Fibroblast of skin of left biceps (primary cell): ENCODE data around the gene SHISA2.
"Not testable (repeated sequence)": the region's sequence is repeated elsewhere in the genome, so short reads cannot be mapped to it uniquely, and the experiment has no call there.

ENCODE experiments used
- DNase-seq, 2 experiments: peaks; one replicate each; pipeline ENCODE4 v3.0.0-alpha.2; 2013; ENCODE audit warnings: low read depth in 2 of 2

The SHISA2 gene

GRCh38 chr13:26051657-26052311 is at the start of gene SHISA2:
TSS of gene SHISA2 (minus strand) at chr13:26052016. CDS start at chr13:26050975, 1,041 bp downstream.
- DNase-seq, result no peak

DNA sequence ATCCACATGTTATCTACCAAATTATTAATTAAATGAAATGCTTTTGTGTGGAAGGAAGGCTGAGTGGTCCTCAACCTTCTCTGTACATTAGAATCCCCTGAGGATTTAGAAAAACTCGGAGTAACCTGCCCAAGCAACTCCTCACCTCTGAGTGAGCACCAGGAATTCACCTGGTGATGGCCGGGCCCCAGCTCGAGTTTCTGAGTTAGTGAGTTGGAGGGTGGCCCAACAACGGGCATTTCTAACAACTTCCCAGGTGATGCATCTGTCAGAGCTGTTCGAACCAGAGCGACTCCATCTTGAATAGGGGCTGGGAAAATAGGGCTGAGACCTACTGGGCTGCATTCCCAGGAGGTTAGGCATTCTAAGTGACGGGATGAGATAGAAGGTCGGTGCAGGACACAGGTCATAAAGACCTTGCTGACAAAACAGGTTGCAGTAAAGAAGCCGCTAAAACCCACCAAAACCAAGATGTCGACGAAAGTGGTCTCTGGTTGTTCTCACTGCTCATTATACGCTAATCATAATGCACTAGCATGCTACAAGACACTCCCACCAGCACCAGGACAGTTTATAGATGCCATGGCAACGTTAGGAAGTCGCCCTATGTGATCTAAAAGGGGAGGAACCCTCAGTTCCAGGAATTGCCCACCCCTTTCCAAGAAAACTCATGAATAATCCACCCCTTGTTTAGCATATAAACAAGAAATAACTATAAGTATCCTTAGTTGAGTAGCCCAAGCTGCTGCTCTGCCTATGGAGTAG is 44.2 kb upstream of the SHISA2 start:
- no peak for DNase-seq

DNA sequence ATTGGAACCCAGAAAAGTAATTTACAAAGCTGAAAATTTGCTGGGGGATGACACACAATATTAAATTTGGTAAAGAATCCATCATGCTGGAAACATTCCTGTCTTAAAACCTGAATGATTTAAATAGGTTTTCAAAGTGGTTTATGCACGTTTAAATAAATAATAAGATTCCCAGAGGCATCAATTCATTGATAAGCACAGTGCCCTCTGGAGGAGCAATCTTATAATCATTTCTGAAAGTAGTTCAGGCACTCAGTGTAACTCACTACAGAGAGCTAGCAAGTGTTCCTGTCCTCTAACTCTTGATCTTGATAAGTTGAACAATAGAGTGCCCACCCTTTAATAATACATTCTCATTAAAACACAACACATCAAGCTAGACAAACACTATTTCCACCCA is 43.5 kb upstream of the SHISA2 start:
- DNase-seq, result no peak

DNA sequence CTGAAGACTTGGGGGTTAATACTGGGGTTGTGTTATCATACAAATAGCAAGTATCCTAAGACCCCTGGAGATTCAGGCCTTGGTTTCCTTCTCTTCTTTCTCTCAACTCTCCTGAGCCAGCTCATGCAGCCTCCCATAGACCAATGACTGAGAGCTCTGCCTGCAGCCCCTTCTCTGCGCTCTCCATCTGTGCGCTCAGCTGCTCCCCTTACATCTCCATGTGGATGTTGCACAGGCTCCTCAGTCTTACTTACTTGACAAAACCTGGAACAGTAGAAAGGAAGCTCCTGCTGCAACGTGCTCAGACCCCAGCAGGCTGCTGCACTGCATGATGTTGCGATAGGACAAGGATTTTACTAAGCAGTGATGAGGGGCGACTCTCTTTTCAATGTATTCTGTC is 25.0 kb upstream of the SHISA2 start:
- not testable (repeated sequence) for DNase-seq

DNA sequence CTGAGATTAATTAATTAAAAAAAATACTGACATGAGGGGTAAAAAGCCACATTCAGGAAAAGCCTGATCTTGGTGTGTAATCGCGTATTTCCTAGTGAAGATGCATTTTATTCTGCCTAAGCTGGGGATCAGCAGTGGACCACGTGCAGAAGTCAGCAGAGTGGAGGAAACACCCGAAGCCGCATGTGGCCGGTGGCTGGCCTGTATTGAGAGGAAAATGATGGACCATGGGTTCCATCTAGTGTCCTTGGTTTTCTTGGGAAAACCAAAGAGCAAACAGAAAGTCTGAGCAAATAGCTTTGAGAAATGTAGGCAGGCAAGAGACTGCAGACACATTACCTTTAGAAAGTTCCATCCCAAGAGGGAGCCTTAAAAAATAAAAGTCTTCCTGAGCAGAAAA is 23.7 kb upstream of the SHISA2 start:
- no peak for DNase-seq

- no peak for DNase-seq
Observed at GRCh38 chr13:26074706-26075105, 22.9 kb upstream of the SHISA2 start.

DNA sequence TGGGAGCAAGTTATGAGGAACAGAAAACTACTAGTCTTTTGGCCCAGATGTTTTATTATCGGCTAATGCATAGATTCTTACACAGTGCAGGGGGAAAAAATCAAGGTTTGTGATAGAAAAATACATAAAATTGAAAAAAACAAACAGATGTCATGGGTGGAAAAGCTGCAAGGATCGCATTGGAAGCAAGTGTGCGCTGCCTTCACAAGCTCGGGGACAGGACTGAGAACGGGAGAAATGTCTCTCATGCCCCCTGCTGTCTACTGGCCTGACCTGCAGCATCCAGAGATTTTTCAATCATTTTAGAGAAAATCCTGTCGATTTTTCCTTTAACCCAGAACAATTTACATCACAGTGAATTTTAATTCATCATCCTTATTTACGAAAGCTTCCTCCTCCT is 20.5 kb upstream of the SHISA2 start:
- not testable (repeated sequence) for DNase-seq

GRCh38 chr13:26071691-26072090 is 19.9 kb upstream of the SHISA2 start:
- DNase-seq, result no peak

DNA sequence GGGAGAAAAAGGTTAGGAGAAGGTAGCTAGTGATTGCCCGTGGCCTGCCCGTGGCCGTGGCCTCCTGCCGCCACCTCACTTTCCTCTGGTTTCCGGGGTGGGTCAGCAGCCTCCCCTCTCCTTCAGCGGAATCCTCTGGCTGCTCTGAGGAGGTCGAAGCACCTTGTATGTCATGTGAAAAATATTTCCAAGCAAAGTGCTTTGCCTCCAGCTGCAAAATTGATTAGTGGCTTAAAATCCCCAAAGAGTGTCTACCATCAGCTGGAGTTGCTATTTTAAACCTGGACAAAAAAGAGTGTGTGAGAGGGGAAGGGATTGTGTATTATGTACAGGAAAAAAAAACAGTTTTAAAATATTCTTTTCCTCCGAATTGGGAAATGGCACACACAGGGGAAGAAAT is 17.8 kb upstream of the SHISA2 start:
- DNase-seq, result not testable (repeated sequence)

GRCh38 chr13:26068372-26068771 is 16.6 kb upstream of the SHISA2 start:
- DNase-seq, result not testable (repeated sequence)

GRCh38 chr13:26067601-26068000 is 15.8 kb upstream of the SHISA2 start:
- DNase-seq, result no peak

- not testable (repeated sequence) for DNase-seq
Observed at GRCh38 chr13:26066492-26066891, 14.7 kb upstream of the SHISA2 start.

- peak in 1 of 2 experiments; percentile 17 for DNase-seq
Observed at GRCh38 chr13:26062853-26063444, 11.1 kb upstream of the SHISA2 start.

DNA sequence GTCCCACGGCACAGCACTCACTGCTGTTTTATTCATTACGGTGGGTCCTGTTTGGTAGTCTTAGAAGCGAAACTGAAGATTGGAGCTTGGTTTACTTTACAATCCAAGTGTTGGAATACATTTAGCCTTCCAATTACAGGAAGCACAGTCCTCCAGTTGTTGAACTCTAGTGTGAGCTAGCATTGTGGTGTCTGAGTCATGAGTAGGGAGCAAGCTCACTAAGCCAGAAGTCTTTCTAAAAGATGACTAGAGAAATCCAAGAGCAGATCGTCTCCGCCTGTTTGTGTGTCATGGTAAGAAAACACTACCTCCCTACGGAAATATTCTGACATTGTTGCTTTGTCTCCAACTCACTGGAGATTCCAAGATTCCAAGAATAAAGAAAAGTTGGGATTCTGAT is 10.1 kb upstream of the SHISA2 start:
- peak in 1 of 2 experiments; percentile 29 for DNase-seq

DNA sequence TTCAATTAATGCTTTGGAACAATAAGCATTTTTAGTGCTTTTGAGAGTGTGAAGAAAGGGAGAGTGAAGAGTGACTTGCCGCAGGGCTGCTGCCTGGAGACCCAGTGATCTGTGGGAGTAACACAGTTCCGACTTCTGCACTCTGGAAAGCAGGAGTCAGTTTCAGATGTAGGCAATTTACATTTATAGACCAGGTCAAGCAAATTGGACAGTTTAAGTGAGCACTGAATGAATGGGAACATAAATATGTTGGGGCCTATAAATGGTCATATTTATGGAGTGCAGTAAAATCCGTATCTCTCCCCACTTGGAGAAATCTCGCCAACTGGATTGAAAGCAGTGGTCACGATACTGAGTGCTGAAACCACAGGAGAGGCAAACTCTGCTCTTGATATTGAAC is 9.4 kb upstream of the SHISA2 start:
- no peak for DNase-seq

GRCh38 chr13:26060357-26060756 is 8.5 kb upstream of the SHISA2 start:
- no peak for DNase-seq

- DNase-seq, result no peak
Observed at GRCh38 chr13:26058704-26059103, 6.9 kb upstream of the SHISA2 start.

DNA sequence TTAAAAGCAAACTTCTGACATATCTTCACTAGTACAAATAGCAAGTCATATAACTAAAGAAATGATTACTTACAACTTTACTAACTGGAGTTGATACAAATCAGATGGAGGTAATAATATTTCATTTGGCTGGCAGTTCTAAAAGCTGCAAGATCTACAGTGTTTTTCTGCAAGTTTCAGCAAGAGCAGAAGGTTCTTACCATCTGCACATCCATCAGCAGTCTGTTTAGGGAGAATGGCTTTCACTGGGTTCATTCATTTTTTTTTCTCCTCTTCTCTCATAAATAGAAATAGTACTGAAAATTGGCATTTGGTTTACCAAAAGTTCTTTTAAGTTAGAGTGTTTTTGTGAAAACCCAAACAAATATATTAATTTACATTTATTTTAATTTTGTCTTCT is 3.1 kb upstream of the SHISA2 start:
- no peak for DNase-seq

GRCh38 chr13:26053418-26053980 is 1.7 kb upstream of the SHISA2 start:
- DNase-seq, result no peak

GRCh38 chr13:26052337-26052736 is 521 bp upstream of the SHISA2 start:
- DNase-seq, result no peak

- no peak for DNase-seq
Observed at GRCh38 chr13:26051231-26051656, 572 bp downstream of the SHISA2 start.

GRCh38 chr13:26050568-26051230 is 1.1 kb downstream of the SHISA2 start:
- no peak for DNase-seq
